Endodermal cell (in vitro differentiated cells): ENCODE results near the gene CFAP47. TPM values are rescaled to one million over a fixed set of nuclear protein-coding genes. Genes with fewer than 3 reads are reported as not detected.

ENCODE experiments used
- DNase-seq: peaks from one replicate; pipeline ENCODE4 v3.0.0-alpha.2; 2017
- H3K27ac ChIP-seq: 2 replicates; pipeline ENCODE4 v1.5.1; 2013; ENCODE audit warnings: mild to moderate bottlenecking, low read depth, low read length, moderate library complexity
- H3K27me3 ChIP-seq: 2 replicates; pipeline ENCODE4 v1.6.1; 2013; ENCODE audit warnings: mild to moderate bottlenecking, low read length, moderate library complexity; ENCODE audit not compliant: insufficient read depth, control insufficient read depth, poor library complexity, severe bottlenecking
- H3K36me3 ChIP-seq: 2 replicates; pipeline ENCODE4 v1.7.0; 2013; ENCODE audit warnings: mild to moderate bottlenecking, low read length, moderate library complexity; ENCODE audit not compliant: control insufficient read depth, insufficient read depth
- H3K4me1 ChIP-seq: one replicate; pipeline ENCODE4 v1.7.0; 2013; ENCODE audit warnings: low read length; ENCODE audit not compliant: control insufficient read depth, insufficient read depth
- H3K4me3 ChIP-seq: 2 replicates; pipeline ENCODE4 v1.5.1; 2013; ENCODE audit warnings: mild to moderate bottlenecking, low read length, moderate library complexity
- H3K9ac ChIP-seq: 2 replicates; pipeline ENCODE4 v1.6.1; 2013; ENCODE audit warnings: mild to moderate bottlenecking, low read length, moderate library complexity; ENCODE audit not compliant: poor library complexity, severe bottlenecking; ENCODE audit errors: extremely low read depth
- H3K9me3 ChIP-seq: 2 replicates; pipeline ENCODE4 v1.6.1; 2013; ENCODE audit warnings: mild to moderate bottlenecking, low read length, moderate library complexity; ENCODE audit not compliant: control insufficient read depth
- H3K27ac Mint-ChIP-seq: 2 replicates; pipeline ENCODE4 v1.8.0; 2020; ENCODE audit warnings: mixed read lengths
- H3K27me3 Mint-ChIP-seq: 2 replicates; pipeline ENCODE4 v1.8.0; 2021; ENCODE audit warnings: mild to moderate bottlenecking, mixed read lengths; ENCODE audit not compliant: insufficient read depth
- H3K36me3 Mint-ChIP-seq: 2 replicates; pipeline ENCODE4 v1.8.0; 2020; ENCODE audit warnings: low read depth, mixed read lengths
- H3K4me1 Mint-ChIP-seq: 2 replicates; pipeline ENCODE4 v1.8.0; 2020; ENCODE audit warnings: mixed read lengths
- H3K4me3 Mint-ChIP-seq: 2 replicates; pipeline ENCODE4 v1.8.0; 2020; ENCODE audit warnings: mild to moderate bottlenecking, moderate library complexity, mixed read lengths
- H3K9me3 Mint-ChIP-seq: 2 replicates; pipeline ENCODE4 v1.8.0; 2020; ENCODE audit warnings: mild to moderate bottlenecking, mixed read lengths
- WGBS, 2 experiments: methylation state at CpG; one replicate each; pipeline versions ENCODE4 v1.1.5 to v1.1.7; 2013; ENCODE audit warnings: missing lambda C conversion rate in 2 of 2, mixed read lengths in 1 of 2; ENCODE audit not compliant: insufficient coverage in 1 of 2, insufficient read length in 1 of 2; 5-methylcytosine and 5-hydroxymethylcytosine counted together
- total RNA-seq, 2 donors: library from RNA; stranded (reverse); fragmentation: NEBNext Ultra II Directional in 1 of 2; extraction: Animal tissue kit (Norgen Biotek cat#: 25700) in 1 of 2; gene quantifications; 2 replicates in 1 of 2; 3 replicates in 1 of 2; pipeline ENCODE4 v1.2.1, GENCODE V29; 2021
- TF ChIP-seq, protein P1 (sequence below): fragments of 200-600 bp; sonication (generic); conservative IDR thresholded peaks from 2 replicates; pipeline ENCODE4 v1.5.0; 2021; ENCODE audit warnings: antibody characterized with exemption, mild to moderate bottlenecking

Gene CFAP47
- total RNA-seq, 2 donors from 2014 or later: 0.26 to 0.55 TPM

DNA sequence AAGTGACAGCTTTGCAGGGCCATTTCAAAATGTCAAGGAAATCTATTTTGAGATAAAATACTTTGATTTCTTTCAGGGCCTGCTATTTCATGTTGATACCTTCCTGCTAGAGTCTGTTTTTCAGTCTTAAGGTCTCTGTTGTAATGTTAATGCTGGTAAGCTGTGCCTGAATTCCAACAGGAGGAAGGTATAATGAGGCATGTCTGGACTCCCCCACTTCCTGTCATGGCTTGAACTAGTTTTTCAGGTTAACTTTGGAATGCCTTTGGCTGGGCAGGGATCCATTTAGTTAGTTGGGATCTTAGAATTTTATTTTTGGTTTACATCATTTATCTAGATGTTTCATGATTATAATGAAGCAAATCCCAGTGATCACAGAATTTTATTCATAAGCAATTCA is 279.0 kb downstream of the CFAP47 start:
- H3K4me1 Mint-ChIP-seq: no peaks in the 10 kb centered on the region
- no peak overlapping the region for H3K9ac ChIP-seq
- peaks cover 41% of the 10 kb centered on the region for H3K9me3 Mint-ChIP-seq
- DNase-seq: no peak
- H3K4me3 Mint-ChIP-seq: no peak overlapping the region
- H3K4me3 ChIP-seq: no peak overlapping the region
- no peaks in the 10 kb centered on the region for H3K9me3 ChIP-seq
- TF ChIP-seq, protein P1, sequence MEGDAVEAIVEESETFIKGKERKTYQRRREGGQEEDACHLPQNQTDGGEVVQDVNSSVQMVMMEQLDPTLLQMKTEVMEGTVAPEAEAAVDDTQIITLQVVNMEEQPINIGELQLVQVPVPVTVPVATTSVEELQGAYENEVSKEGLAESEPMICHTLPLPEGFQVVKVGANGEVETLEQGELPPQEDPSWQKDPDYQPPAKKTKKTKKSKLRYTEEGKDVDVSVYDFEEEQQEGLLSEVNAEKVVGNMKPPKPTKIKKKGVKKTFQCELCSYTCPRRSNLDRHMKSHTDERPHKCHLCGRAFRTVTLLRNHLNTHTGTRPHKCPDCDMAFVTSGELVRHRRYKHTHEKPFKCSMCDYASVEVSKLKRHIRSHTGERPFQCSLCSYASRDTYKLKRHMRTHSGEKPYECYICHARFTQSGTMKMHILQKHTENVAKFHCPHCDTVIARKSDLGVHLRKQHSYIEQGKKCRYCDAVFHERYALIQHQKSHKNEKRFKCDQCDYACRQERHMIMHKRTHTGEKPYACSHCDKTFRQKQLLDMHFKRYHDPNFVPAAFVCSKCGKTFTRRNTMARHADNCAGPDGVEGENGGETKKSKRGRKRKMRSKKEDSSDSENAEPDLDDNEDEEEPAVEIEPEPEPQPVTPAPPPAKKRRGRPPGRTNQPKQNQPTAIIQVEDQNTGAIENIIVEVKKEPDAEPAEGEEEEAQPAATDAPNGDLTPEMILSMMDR: no peak
- no peaks in the 10 kb centered on the region for H3K36me3 Mint-ChIP-seq
- H3K4me1 ChIP-seq: no peaks in the 10 kb centered on the region
- H3K27ac Mint-ChIP-seq: no peak overlapping the region
- no peaks in the 10 kb centered on the region for H3K27me3 Mint-ChIP-seq
- no peaks in the 10 kb centered on the region for H3K27me3 ChIP-seq
- H3K36me3 ChIP-seq: no peaks in the 10 kb centered on the region
- no peak overlapping the region for H3K27ac ChIP-seq

DNA sequence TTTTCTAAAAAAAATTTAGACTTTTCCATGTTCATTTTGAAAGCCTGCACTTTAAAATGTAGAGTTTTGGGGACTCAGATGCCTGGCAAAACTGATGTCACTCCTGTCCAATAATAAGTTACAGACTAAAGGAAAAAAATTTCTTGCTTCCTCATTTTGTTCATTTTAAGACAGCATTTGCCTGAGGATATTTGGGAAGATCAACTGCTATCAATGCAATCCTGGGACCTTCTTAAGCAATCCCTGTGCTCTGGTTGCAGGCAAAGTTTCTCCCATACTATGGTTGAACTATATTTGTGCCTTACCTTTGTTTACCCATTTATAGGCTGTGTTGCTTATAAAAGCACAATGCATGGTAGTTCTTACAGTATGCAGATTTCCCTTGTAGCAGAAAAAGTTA is 280.4 kb downstream of the CFAP47 start:
- Mint-ChIP-seq H3K4me1 (no peaks in the 10 kb centered on the region), H3K36me3 (no peaks in the 10 kb centered on the region), H3K27ac (no peak overlapping the region), H3K9me3 (peaks cover 37% of the 10 kb centered on the region), H3K4me3 (no peak overlapping the region), H3K27me3 (no peaks in the 10 kb centered on the region)
- Histone ChIP-seq H3K4me3 (no peak overlapping the region), H3K27ac (no peak overlapping the region), H3K27me3 (no peaks in the 10 kb centered on the region), H3K9me3 (no peaks in the 10 kb centered on the region), H3K9ac (no peak overlapping the region), H3K4me1 (no peaks in the 10 kb centered on the region), H3K36me3 (no peaks in the 10 kb centered on the region)
- TF ChIP-seq, protein P1: no peak
- DNase-seq: no peak

DNA sequence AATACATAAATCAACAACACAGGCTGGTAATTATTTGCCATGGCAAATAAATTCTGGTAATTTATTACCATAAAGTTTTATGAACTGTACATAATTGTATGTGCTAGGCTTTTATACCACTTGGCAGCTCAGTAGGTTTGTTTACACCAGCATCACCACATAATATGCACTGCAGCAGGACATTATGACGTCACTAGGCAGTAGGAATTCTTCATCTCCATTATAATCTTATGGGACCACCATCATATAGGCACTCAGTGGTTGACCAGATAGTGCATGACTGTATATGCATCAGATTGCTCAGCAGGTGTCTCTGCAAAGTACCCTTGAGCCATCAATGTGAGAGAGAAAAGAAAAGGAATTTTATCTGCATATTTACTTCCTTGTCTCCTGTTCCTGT is 295.4 kb downstream of the CFAP47 start:
- H3K27ac Mint-ChIP-seq: peak overlapping the region; percentile 81
- H3K36me3 Mint-ChIP-seq: no peaks in the 10 kb centered on the region
- no peaks in the 10 kb centered on the region for H3K27me3 ChIP-seq
- H3K9me3 ChIP-seq: no peaks in the 10 kb centered on the region
- 54 to 80% methylated on average over 1 of the region's 1 CpG for WGBS, 2 experiments
- H3K9me3 Mint-ChIP-seq: peaks cover 40% of the 10 kb centered on the region
- TF ChIP-seq, protein P1: no peak
- no peak overlapping the region for H3K27ac ChIP-seq
- H3K4me1 Mint-ChIP-seq: peaks cover 13% of the 10 kb centered on the region
- H3K4me3 Mint-ChIP-seq: no peak overlapping the region
- H3K4me1 ChIP-seq: no peaks in the 10 kb centered on the region
- no peak overlapping the region for H3K9ac ChIP-seq
- H3K27me3 Mint-ChIP-seq: no peaks in the 10 kb centered on the region
- DNase-seq: no peak
- H3K36me3 ChIP-seq: no peaks in the 10 kb centered on the region
- H3K4me3 ChIP-seq: no peak overlapping the region
